HEK293 (cell line): ENCODE results near the gene PREX1.

ENCODE experiments used
- CTCF ChIA-PET: fragments of 350-600 bp; formaldehyde crosslinking; extraction: SDS; loops from one replicate; lab custom pipeline; 2021; ENCODE audit warnings: antibody characterized with exemption; lab: Yijun Ruan, JAX
- POLR2A ChIA-PET: fragments of 300-600 bp; formaldehyde crosslinking; extraction: SDS; loops from one replicate; lab custom pipeline; 2020; ENCODE audit warnings: antibody characterized with exemption, inconsistent platforms; lab: Yijun Ruan, JAX
- H3K27ac ChIP-seq: fragments of 200-500 bp; sonication (Bioruptor generic); 2 replicates; pipeline ENCODE4 v1.5.1; 2014; ENCODE audit warnings: low read depth, low read length, control low read depth, inconsistent platforms; ENCODE audit errors: extremely low read depth
- H3K36me3 ChIP-seq, 2 experiments: fragments of 200-500 bp in 1 of 2; sonication (Bioruptor generic) in 1 of 2; 1 replicate in 1 of 2; 2 replicates in 1 of 2; pipeline ENCODE4 v1.5.1; 2014 to 2017; ENCODE audit warnings: inconsistent platforms in 2 of 2, low read length in 2 of 2; ENCODE audit not compliant: control insufficient read depth in 2 of 2, insufficient read depth in 1 of 2
- H3K4me1 ChIP-seq: fragments of 200-500 bp; sonication (Bioruptor generic); 2 replicates; pipeline ENCODE4 v1.5.1; 2014; ENCODE audit warnings: mild to moderate bottlenecking, low read length, inconsistent platforms; ENCODE audit not compliant: control insufficient read depth, insufficient read depth
- H3K4me3 ChIP-seq: 2 replicates; pipeline ENCODE4 v1.5.1; 2011; ENCODE audit warnings: low read depth, mild to moderate bottlenecking, control low read depth, low read length, moderate library complexity
- H3K9me3 ChIP-seq: fragments of 200-500 bp; sonication (Bioruptor generic); 2 replicates; pipeline ENCODE4 v1.5.1; 2014; ENCODE audit warnings: low read depth, low read length, inconsistent platforms; ENCODE audit not compliant: control insufficient read depth, insufficient read depth
- BCL11A ChIP-seq: fragments of 450-650 bp; formaldehyde crosslinking; IDR thresholded peaks from 2 replicates; pipeline ENCODE4 v1.5.1; 2016; ENCODE audit warnings: low read depth, missing biosample characterization, missing genetic modification characterization
- HOXD13 ChIP-seq: sonication (generic); formaldehyde crosslinking; IDR thresholded peaks from 2 replicates; pipeline ENCODE4 v1.8.0; 2022; ENCODE audit warnings: missing genetic modification reagents, borderline replicate concordance
- PRDM4 ChIP-seq: fragments of 450-650 bp; formaldehyde crosslinking; IDR thresholded peaks from 2 replicates; pipeline ENCODE4 v1.5.1; 2017; ENCODE audit warnings: missing biosample characterization, missing genetic modification characterization
- SP3 ChIP-seq: fragments of 450-650 bp; formaldehyde crosslinking; IDR thresholded peaks from 2 replicates; pipeline ENCODE4 v1.5.1; 2016; ENCODE audit warnings: missing biosample characterization, missing genetic modification characterization
- ZBTB11 ChIP-seq: fragments of 450-650 bp; formaldehyde crosslinking; conservative IDR thresholded peaks from 2 replicates; pipeline ENCODE4 v1.5.1; 2016; ENCODE audit warnings: low read depth, missing biosample characterization, missing genetic modification characterization
- ZNF2 ChIP-seq: fragments of 450-650 bp; formaldehyde crosslinking; IDR thresholded peaks from 2 replicates; pipeline ENCODE4 v1.5.1; 2016; ENCODE audit warnings: missing biosample characterization, missing genetic modification characterization
- ZNF221 ChIP-seq: fragments of 450-650 bp; formaldehyde crosslinking; IDR thresholded peaks from 2 replicates; pipeline ENCODE4 v1.5.1; 2017; ENCODE audit warnings: missing biosample characterization, missing genetic modification characterization, borderline replicate concordance
- ZNF394 ChIP-seq: fragments of 450-650 bp; formaldehyde crosslinking; IDR thresholded peaks from 2 replicates; pipeline ENCODE4 v1.5.1; 2016; ENCODE audit warnings: missing biosample characterization, missing genetic modification characterization, mild to moderate bottlenecking, moderate library complexity, borderline replicate concordance
- ZNF398 ChIP-seq: fragments of 450-650 bp; formaldehyde crosslinking; IDR thresholded peaks from 2 replicates; pipeline ENCODE4 v1.5.1; 2017; ENCODE audit warnings: missing biosample characterization, missing genetic modification characterization
- ZNF501 ChIP-seq: fragments of 450-650 bp; formaldehyde crosslinking; IDR thresholded peaks from 2 replicates; pipeline ENCODE4 v1.5.1; 2016; ENCODE audit warnings: missing biosample characterization, missing genetic modification characterization
- ZNF560 ChIP-seq: fragments of 450-650 bp; formaldehyde crosslinking; IDR thresholded peaks from 2 replicates; pipeline ENCODE4 v1.5.1; 2017; ENCODE audit warnings: missing biosample characterization, missing genetic modification characterization, borderline replicate concordance
- ZNF571 ChIP-seq: fragments of 450-650 bp; formaldehyde crosslinking; IDR thresholded peaks from 2 replicates; pipeline ENCODE4 v1.5.0; 2017; ENCODE audit warnings: missing biosample characterization, missing genetic modification characterization
- ZNF585B ChIP-seq: fragments of 450-650 bp; formaldehyde crosslinking; IDR thresholded peaks from 2 replicates; pipeline ENCODE4 v1.5.1; 2016; ENCODE audit warnings: missing biosample characterization, missing genetic modification characterization
- ZNF621 ChIP-seq: fragments of 450-650 bp; formaldehyde crosslinking; IDR thresholded peaks from 2 replicates; pipeline ENCODE4 v1.5.1; 2017; ENCODE audit warnings: missing biosample characterization, missing genetic modification characterization
- ZNF645 ChIP-seq: fragments of 450-650 bp; formaldehyde crosslinking; IDR thresholded peaks from 2 replicates; pipeline ENCODE4; 2016; ENCODE audit warnings: missing biosample characterization, missing genetic modification characterization
- ZNF664 ChIP-seq: fragments of 450-650 bp; formaldehyde crosslinking; IDR thresholded peaks from 2 replicates; pipeline ENCODE4 v1.5.1; 2016; ENCODE audit warnings: missing biosample characterization, missing genetic modification characterization
- ZNF670 ChIP-seq: fragments of 450-650 bp; formaldehyde crosslinking; IDR thresholded peaks from 2 replicates; pipeline ENCODE4 v1.5.1; 2016; ENCODE audit warnings: missing biosample characterization, missing genetic modification characterization, low read depth
- ZNF843 ChIP-seq: fragments of 450-650 bp; formaldehyde crosslinking; IDR thresholded peaks from 2 replicates; pipeline ENCODE4 v1.5.1; 2016; ENCODE audit warnings: missing biosample characterization, missing genetic modification characterization
- ZSCAN16 ChIP-seq: fragments of 450-650 bp; formaldehyde crosslinking; IDR thresholded peaks from 2 replicates; pipeline ENCODE4 v1.5.1; 2016; ENCODE audit warnings: missing biosample characterization, missing genetic modification characterization

The PREX1 gene

GRCh38 chr20:48793776-48794175 is 34.0 kb downstream of the PREX1 start:
- CTCF ChIA-PET = no interaction called here
- POLR2A ChIA-PET = no interaction called here
- Histone ChIP-seq H3K4me3 (no peak overlapping the region), H3K9me3 (no peaks in the 10 kb centered on the region), H3K27ac (no peak overlapping the region), H3K4me1 (no peaks in the 10 kb centered on the region)
- TF ChIP-seq ZNF571 (tag by site-specific recombination) (no peak), ZNF585B (tag by site-specific recombination) (no peak), ZNF670 (no peak), ZNF664 (tag by site-specific recombination) (no peak), SP3 (tag by site-specific recombination) (no peak), ZNF501 (tag by site-specific recombination) (no peak), PRDM4 (no peak), ZNF398 (tag by site-specific recombination) (no peak), ZNF2 (tag by site-specific recombination) (no peak), ZSCAN16 (no peak), ZNF221 (no peak), ZNF621 (tag by site-specific recombination) (no peak), ZBTB11 (tag by site-specific recombination) (no peak), ZNF560 (no peak), ZNF394 (tag by site-specific recombination) (no peak), ZNF645 (tag by site-specific recombination) (no peak), BCL11A (tag by site-specific recombination) (no peak), ZNF843 (tag by site-specific recombination) (no peak), HOXD13 (CRISPR knock-in tag) (no peak)
- TF ChIP-seq, all 188 proteins: peak for 0
- H3K36me3 ChIP-seq = no peaks in the 10 kb centered on the region
